ENCODE results near the gene C1orf35.

Gene C1orf35

DNA sequence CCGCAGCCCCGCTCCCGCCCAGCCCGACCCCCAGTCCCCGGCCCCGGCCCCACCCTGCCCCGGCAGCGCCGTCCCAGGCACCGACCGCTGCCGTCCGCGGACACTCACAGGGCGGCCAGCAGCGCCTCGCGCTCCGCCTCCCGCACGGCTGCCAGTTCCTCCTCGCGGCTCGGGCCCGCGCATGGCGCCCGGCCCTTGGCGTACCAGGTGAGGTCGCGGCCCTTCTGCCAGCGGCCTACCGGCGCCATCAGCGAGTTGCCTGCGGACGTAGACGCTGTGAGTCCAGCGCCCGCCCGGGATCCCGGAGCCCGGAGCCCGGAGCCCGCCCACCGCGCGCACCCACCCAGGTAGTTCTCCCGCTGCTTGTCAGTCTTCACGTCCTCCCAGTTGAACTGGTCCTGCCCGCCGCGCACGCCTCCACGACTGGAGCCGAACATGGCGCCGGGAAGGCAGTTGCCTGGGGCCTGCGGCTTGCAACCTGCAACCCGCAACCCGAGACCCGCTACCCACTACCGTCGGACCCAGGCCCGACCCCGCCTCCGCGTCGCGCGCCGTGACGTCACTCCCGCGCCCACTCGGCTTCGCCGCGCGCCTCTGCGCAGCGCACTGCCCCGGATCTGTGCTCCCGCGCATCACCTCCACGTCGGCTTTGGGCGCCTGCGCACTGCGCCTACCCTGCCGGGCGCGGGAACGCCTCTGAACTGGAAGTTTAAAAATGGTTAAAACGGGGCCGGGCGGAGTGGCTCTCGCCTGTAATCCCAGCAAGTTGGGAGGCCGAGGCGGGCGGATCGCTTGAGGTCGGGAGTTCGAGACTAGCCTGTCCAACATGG lies at the start of gene C1orf35:
Gene C1orf35, minus strand, starts transcription at position 535 of the 830 bp plus-strand sequence. Its CDS starts 98 bp downstream, at position 437.
- peak; percentile 91 for FAIRE-seq
- DNase-seq (ENCODE audit: low spot score): peak; percentile 97

DNA sequence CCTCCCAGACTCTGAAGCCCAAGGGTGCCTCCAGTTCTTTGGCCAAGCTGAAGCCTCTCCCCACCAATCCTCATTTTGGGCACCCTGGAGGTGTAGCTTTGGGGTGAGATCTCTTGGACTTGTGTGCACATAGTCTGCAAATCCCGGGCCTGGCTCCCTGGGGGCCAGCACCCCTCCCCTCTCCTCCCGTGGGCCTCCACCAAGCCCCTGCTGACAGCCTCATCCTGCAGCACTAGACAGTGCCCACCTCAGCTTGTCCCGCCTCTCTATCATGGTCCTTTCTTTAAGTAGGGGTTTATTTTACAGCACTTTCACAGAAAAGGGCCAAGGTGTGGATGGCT lies 49.8 kb upstream of the C1orf35 start:
- DNase-seq (ENCODE audit: low spot score): no peak
- no peak for FAIRE-seq

DNA sequence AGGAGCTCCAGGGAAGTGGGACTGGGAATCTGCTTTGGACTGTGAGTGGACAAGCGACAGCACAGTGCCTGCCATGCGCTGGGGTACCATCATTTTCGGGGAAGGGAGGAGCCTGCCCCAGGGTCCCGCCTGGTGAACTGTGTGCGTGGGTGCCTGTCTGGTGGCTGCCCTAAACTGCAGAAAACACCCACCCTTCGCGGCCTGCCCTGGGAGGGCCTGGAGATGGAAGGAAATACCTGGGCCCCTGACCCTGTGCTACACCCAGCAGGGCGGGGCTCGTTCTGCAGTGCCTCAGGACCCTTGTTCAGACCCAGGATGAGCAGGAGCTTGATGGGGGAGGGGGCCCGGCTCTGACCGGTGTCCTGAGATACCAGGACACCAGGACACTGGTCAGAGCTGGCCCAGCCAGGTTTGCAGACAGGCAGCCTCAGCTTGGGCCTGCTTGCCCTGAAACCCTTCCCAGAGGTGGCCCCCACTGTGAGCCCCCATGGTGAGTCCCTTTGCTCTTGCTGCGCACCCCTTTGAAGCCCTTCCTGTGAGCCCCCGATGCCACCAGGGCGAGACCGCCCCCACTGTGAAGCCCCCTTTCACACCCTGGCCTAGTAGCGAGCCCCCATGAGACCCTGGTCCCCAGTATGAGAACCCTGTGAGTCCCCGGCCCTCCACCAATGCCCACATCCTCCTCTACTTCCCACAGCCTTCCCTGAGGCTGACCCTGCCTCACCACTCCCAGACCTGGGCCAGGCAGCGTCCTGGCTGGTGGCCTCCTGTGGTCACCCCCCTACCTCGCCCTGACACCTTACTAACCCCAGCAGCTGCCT lies 49.2 kb upstream of the C1orf35 start:
- DNase-seq (ENCODE audit: low spot score) (no peak), FAIRE-seq (no peak)

DNA sequence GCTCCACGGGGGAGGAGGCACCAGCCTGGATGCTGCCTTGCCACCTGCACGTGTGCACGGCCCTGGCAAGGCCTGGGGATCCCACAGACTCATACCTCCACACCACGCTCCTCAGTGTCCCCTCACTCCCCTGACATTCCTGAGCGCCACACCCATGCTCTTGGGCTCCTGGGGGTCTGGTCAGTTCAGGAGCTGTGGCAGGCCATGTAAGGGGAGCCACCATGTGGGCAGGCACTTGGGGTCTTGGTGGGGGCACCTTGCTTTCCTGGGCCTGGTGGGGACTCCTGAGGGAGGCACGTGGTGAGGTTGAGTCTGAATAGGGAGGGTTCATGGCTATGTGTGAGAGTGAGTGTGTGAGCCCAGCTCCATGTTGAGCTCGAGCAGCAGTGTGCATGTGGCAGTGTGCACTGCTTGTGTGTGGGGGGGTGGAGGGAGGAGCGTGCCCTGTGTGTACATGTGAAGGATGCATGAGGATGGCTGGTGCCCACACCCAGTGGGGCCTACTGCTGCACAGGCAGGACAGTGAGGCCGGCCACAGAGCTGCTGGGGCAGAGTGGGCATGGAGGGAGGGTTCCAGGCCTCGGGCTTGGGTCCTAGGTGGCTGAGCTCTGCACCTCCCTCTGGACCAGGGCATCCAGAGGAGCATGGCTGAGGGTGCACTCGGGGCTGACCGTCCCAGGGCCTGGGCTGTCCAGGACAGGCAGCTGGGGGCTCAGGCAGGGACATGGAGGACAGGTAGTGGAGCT lies 48.2 kb upstream of the C1orf35 start:
- FAIRE-seq (no peak), DNase-seq (ENCODE audit: low spot score) (no peak)

DNA sequence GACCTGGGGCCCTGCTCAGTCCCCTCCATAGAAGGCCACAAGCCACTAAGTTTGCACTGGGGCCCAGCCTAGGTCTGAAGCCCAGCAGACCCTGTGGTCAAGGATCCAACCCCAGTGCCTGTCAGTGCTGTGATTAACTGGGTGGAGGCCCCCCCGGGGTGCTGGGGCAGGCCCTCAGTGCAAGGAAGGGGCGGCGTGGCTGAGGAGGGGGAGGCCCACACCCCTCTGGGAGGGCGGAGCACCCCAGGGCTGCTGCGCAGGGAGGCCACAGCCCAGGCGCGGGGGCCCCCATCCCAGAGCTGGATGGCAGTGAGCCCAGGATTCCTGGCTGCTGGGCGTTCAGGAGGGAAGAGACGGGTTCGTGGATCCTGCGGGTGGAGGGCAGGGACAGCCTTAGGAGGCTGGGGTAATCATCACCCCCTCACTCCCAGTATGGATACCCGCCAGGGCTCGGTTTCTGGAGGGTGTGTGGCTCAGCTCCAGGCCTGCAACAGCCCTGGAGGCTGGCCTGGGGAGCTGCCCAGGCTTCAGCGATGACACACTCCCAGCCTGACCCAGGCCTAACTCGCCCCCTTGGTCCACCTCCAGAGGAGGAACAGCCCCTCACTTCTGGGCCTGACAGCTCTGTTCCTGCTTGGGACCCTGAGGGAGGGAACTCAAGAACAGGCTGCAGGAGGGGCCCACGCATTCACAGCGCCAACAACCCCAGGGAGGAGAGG lies 47.5 kb upstream of the C1orf35 start:
- DNase-seq (ENCODE audit: low spot score): no peak
- no peak for FAIRE-seq

DNA sequence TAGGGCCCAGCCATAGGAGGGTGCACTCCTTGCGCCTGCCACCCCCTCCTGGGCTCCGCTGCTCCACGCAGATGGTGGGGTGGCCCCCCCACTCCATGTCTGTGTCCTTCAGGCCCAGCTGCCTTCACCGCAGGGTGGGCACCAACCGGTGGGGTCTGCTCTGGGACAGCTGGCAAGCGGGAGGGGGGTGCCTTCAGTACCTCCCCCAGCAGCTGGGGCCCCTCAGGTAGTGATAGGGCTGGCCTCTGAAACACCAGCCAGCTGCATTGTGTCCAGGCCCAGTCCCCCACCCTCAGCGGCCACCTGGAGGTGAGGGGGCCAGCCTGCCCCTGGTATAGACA lies 47.0 kb upstream of the C1orf35 start:
- FAIRE-seq (no peak), DNase-seq (ENCODE audit: low spot score) (no peak)

DNA sequence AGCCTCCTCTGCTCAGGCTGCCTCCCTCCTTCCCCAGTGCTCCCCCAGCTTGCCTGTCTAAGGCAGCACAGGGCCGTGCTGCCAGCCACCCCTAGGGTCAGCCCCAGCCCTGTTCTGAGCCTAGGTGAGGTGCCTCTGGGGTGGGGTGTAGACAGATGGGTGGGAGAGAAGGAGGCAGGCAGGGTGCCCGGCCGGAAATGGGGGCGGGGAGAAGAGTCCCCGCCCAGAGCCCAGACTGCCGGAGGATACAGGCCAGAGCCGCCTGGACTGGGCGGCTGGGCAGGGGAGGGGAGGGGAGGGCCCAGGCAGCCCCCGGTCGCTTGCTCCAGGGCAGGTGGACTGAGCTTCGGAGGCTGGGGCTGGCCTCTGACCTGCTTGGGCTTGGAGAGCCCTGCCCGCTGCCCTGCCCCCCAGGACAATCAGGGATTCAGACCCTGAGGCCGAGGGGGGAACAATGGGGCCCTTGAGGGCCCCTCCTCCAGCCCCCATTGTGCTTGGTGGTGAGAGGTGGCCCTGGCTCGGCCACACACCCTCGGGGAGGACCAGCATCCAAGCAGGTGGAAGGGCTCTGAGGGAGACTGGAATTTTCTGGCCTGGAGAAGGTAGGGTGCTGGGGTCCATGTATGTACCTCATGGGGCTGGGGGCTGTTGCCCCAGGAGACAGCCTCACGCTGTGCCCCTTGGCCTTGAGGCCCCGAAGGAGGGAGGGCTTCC lies 46.4 kb upstream of the C1orf35 start, which contains the start of gene GJC2:
Gene GJC2, plus strand, starts transcription at position 525 of the 714 bp plus-strand sequence. CDS start 7,829 bp downstream, outside the sequence.
- FAIRE-seq: no peak
- peak; percentile 77 for DNase-seq (ENCODE audit: low spot score)

DNA sequence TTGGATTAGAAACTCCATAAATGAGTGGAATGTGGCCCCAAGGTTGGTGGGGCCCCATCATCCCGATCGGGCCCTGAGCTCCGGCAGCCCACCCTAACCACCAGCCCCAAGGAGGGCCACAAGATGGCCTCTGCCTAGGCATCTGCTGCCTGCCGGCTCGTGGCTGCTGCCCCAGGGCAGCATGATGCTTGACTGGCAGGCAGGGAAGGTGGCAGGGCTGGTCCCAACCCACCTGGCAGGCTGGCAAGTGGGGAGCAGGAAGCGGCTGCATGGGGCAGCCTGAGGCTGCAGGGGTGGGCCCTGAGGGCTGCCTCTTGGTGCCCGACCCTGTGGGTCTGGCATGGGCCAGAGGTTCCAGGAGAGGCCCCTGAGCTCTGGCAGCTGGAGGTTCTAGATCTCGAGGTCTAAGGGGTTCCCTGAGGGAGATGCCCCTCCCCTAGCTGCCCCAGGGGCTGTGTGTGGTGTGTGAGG lies 45.8 kb upstream of the C1orf35 start:
- no peak for DNase-seq (ENCODE audit: low spot score)
- no peak for FAIRE-seq

DNA sequence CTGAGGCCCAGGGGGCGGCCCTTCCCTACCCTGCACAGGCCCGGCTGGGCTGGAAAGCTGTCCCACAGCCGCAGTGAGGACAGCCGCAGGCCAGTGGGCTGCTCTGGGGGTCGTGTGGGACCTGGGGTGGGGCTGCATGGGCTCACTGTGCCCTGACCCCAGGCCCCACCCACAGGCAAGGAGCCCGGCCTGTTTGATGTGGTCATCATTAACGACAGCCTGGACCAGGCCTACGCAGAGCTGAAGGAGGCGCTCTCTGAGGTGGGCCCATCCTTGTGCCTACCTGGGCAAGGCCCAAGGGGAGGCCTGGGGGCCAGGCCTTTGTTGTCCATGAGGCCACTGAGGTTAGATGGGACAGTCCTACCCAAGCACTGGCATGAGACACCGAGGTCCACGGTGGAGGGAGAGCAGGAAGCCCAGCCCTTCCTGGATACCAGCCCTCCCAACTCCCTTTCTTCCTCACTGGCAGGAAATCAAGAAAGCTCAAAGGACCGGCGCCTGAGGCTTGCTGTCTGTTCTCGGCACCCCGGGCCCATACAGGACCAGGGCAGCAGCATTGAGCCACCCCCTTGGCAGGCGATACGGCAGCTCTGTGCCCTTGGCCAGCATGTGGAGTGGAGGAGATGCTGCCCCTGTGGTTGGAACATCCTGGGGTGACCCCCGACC lies 45.2 kb upstream of the C1orf35 start:
- FAIRE-seq: no peak
- no peak for DNase-seq (ENCODE audit: low spot score)

DNA sequence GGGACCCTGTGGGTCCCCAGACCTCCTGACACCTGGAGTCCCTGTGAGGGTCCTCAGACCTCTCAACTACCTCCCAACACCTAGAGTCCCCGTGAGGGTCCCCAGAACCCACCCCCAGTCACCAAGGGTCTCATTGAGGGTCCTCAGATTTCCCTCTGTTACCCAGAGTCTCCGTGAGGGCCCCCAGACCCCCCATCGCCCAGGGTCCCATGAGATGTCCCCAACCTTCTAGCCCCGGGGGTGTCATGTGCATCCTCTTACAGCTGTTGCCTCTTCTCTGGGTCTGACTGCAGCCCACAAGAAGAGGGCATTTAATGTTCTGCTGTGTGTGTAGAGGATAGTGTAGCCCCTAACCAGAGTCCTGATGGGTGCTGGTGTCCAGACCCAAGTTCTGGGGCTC lies 44.6 kb upstream of the C1orf35 start:
- no peak for FAIRE-seq
- DNase-seq (ENCODE audit: low spot score): no peak

DNA sequence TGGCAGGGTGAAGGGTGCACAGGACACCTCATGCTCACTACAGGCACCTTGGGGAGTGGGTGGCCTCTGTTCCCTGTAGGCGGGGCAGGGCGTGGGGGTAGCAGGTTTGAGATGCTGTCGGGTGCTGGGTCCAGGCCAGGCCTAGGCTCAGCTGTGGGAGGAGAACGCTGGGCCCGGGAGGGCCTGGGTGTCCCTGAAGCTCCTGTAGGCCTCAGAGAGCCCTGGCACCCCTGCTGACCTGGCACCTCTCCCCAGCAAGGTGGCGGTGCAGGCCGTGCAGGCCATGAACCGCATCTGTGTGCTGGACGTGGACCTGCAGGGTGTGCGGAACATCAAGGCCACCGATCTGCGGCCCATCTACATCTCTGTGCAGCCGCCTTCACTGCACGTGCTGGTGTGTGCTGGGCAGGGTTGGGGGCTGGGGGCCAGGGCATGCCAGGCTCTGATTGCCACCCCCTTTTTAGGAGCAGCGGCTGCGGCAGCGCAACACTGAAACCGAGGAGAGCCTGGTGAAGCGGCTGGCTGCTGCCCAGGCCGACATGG lies 44.1 kb upstream of the C1orf35 start:
- DNase-seq (ENCODE audit: low spot score): no peak
- no peak for FAIRE-seq

DNA sequence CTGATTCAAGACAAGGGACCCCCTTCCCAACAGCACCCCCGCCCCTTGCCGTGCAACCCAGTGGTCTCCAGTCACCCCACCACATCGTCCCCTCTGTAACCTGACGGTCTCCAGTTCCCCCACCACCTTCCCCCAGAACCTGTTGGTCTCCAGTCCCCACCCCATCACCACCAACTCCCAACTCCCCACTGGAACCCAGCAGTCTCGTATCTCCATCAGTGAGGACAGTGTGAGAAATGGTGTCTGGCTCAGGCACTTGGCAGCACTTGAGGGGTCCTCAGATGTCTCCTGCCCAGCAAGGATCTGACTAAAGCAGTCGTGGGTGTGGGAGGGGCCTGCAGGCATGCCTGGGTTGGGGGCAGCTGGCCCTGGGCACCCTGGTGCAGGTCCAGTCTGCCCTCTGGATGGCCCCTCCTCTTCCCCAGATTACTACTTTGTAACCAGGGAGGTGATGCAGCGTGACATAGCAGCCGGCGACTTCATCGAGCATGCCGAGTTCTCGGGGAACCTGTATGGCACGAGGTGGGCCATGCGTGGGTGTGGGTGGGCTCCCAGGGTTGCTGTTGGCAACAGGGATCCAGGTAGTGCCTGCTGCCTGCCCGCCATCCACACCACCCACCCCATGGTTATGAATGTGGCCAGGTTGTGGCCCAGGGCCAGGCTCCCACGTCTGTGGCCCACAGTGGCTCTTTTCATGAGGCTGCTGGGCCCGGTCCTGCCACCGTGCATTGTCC lies 43.5 kb upstream of the C1orf35 start:
- FAIRE-seq (no peak), DNase-seq (ENCODE audit: low spot score) (no peak)

DNA sequence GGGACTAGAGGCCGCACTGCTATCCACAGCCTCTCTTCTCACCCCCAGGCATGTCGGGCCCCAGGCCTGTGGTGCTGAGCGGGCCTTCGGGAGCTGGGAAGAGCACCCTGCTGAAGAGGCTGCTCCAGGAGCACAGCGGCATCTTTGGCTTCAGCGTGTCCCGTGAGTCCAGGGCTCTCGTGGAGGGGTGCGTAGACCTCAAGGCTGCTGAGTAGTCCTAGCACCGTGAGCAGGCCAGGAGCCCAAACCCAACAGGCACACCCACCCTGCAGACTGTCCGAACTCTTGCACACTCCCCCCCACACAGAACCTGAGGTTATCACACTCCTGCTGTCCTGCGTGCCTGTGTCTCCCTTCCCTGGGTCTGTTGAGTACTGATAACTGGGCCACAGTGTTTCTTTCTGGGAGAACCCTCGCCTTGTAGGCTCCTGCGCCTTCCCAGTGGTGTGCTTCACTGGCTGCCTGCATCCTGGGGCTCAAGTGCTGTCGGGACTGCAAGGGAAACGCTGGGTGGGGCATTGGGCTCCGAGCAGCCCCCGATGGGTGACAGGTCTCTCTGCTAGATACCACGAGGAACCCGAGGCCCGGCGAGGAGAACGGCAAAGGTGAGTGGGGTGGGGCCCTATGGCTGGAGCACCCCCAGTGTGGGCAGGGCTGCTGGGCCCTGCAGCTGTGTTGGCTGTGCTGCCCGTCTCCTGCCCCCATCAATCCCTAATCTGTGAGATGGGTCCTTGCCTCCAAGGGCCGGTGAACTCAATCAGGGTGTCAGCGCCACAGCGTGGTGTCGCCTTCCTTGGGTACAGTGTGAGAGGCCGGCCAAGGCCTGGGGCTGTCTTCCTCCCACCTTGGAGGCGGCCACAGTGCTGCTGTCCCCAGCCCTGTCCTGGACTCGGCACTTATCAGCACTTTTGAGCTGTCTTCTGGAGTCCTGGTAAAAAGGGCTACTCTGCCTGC lies 42.6 kb upstream of the C1orf35 start:
- DNase-seq (ENCODE audit: low spot score): no peak

DNA sequence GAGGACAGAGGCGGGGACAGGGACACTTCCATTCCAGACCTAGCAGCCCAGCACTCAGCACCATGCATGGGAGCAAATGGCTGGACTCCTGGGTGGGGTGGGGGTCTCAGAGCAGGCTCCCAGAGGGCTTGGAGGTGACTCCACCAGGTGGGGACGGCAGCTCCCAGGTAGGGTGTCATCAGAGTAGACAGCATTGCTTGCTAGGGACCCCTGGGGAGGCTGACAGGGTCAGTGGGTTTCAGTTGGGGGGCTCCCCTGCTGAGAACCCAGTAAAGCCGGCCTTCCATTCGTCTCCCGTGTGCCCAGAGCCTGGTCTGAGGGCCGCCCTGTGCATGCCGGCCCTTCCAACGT lies 41.8 kb upstream of the C1orf35 start:
- FAIRE-seq (no peak), DNase-seq (ENCODE audit: low spot score) (no peak)

More for the DNA sequence above, 42.6 kb upstream of the C1orf35 start:
- no peak for FAIRE-seq

DNA sequence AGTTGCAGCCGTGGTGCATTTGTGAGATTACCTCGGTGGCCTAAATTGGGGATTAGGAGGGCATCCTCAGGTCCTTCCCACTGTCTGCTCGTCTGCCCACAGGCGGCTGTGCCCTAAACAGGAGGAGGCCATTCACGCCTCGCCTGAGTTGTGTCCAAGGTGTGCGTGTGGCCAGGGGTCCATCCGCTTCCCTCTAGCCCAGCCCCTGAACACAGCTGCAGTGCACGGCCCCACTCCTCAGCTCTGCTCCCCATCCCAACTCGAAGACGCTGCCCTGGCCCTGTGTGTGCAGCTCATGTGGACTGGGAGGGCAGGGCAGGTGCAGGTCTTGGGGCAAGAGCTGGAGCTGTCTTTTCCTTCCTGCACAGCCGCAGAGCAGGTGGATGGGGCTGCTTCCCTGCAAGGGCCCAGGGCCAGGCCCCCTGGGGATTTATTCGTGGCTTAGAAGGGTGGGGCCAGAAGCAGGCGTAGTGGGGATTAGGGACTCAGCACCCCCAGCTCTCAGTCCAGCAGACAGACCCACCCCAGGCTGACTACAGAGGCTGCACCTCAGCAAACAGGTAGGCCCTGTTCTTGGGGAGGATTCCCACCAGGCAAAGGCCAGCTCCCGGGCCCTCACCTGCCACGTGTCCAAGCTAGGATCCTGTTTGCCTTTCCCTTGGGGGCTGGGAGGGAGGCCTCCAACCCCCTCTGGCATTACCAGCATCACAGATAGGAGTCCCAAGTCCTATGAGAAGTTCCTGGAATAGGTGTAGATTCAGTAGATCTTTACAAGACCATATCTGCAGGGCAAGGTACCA lies 41.3 kb upstream of the C1orf35 start:
- DNase-seq (ENCODE audit: low spot score) (no peak), FAIRE-seq (no peak)

DNA sequence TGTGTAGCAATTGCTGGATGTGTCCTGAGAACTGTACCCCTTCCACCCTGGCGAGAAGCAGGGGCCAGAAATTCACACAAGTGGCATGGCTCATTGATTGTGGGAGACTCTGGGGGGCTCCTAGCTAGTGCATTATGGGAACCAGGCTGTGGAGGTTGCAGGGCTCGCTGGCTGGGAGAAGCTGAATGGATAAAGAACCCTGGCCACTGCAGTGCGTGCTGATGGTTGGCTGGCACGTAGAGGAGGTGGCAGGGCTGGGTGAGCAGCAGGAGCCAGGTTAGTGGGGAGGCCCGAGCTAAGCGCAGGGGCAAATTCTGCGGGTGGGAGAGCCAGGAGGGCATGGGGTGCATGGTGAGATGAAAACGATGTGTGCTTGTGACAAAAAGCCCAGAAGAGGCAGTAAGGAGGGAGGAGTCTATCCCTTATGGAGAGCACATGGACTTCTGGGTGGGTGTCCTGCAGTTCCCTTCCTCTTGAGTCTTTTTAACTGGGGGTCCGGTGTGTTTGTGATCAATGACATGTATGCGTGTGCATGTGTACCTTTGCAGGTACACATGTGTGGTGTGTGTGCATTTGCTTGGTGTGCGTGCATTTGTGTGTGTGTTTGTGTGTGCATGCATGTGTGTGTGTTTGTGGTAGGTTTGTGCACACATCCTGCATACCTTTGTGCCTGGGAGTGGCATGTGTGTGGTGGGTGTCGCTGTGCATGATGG lies 40.5 kb upstream of the C1orf35 start:
- DNase-seq (ENCODE audit: low spot score) (no peak), FAIRE-seq (no peak)
